NCI-H1436 (cell line): ENCODE measurements around the gene ZNF780B.
"Not testable (repeated sequence)": the region's sequence is repeated elsewhere in the genome, so short reads cannot be mapped to it uniquely, and the experiment has no call there.

ENCODE experiments used
- DNase-seq: peaks from one replicate; lab custom pipeline; 2025; lab: John Stamatoyannopoulos, UW

Gene ZNF780B

DNA sequence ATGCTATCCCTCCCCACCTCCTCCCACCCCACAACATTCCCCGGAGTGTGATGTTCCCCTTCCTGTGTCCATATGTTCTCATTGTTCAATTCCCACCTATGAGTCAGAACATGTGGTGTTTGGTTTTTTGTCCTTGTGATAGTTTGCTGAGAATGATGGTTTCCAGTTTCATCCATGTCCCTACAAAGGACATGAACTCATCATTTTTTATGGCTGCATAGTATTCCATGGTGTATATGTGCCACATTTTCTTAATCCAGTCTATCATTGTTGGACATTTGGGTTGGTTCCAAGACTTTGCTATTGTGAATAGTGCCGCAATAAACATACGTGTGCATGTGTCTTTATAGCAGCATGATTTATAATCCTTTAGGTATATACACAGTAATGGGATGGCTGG lies 18.0 kb downstream of the ZNF780B start:
- not testable (repeated sequence) for DNase-seq

DNA sequence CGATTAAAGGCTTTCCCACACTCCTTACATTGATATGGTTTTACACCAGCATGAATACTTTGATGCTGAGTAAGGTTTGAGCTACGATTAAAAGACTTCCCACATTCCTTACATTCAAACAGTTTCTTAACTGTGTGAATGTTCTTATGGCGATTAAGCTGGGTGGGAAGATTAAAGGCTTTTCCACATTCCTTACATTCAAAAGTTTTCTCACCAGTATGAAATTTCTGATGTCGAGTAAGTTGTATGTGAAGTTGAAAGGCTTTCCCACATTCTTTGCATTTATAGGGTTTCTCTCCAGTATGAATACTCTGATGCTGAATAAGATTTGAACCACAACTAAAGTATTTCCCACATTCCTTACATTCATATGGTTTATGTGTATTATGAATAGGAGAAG lies 20.0 kb downstream of the ZNF780B start:
- DNase-seq, result no peak

DNA sequence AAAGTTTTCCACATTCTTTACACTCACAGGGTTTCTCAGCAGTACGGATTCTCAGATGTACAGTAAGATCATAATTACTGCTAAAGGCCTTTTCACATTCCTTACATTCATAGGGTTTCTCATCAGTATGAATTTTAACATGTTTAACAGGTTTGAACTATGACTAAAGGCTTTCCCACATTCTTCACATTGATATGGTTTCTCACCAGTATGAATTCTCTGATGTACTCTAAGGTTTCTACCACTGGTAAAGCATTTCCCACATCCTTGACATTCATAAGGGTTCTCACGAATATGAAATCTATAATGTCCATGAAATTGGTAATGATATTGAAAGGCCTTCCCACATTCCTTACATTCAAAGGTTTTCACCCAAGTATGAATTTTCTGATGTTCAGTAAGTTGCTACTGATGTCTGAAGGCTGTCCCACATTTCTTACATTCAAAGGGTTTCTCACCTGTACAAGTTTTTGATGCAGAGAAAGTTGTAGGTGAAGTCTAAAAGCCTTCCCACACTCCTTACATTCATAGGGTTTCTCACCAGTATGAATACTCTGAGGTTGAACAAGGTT lies 22.0 kb downstream of the ZNF780B start:
- DNase-seq, result no peak

DNA sequence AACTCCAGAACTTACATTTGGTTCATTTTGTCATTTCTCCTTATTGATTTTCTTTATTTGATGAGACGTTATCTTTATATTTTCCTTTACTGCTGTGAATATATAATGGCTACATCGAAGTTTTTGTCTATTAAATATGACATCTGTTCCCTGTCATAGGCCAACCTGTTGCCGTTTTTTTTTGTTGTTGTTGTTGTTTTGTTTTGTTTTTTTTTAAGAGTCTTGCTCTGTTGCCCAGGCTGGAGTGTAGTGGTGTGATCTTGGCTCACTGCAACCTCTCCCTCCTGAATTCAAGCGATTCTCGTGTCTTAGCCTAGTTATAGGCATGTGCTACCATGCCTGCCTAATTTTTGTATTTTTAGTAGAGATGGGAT lies 29.4 kb downstream of the ZNF780B start:
- DNase-seq, result no peak

DNA sequence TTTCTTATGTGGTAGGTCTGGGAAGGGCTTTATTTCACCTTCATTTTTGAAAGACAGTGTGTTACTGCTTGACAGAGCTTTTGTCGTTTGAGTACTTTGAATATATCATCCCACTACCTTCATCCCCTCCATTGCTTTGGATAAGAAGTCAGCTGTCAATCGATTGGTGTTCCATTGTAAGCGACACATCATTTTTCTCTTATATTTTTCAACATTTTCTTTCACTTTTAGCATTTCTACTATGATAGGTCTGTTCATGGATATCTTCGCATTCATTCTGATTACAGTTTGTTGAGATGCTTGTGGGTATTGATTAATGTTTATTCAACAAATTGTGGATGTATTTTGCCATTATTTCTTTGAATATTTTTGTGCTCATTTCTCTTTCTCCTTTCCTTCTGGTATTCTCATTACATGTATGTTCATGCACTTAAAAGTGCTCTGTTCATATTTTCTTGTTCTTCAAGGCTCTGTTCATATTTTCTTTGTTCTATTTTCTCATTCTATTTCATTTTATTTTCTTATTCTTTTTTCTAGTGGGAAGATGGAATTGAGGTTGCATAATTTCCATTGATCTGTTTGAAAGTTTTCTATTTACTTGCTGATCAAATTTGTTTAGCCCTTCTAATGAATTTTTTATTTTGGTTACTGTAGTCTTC lies 30.0 kb downstream of the ZNF780B start:
- DNase-seq, result no peak

DNA sequence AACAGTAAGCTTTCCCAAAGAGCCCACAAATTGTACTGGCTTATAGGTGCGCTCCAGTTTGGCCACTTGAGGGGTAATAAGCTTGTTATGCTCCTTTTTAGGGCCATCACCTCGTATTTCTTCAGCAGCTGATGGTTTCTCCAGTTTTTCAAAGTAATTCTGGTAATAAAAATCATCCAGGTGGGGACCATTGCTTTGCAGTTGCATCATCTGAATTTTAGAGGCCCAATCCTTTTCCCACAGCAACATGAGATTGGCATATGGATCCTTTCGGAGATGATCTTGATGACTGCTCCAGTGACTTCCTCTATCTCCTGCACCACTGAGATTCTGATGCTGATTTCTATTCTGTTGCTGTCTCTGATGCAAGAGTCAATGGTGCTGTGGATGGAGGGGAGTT lies 32.1 kb downstream of the ZNF780B start:
- no peak for DNase-seq

DNA sequence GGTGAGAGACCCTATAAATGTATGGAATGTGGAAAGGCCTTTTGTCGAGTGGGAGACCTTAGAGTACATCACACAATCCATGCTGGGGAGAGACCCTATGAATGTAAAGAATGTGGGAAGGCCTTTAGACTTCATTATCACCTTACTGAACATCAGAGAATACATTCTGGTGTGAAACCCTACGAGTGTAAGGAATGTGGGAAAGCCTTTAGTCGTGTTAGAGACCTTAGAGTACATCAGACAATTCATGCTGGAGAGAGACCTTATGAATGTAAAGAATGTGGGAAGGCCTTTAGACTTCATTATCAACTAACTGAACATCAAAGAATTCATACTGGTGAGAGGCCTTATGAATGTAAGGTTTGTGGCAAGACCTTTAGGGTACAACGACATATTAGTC lies 42.0 kb downstream of the ZNF780B start:
- no peak for DNase-seq

DNA sequence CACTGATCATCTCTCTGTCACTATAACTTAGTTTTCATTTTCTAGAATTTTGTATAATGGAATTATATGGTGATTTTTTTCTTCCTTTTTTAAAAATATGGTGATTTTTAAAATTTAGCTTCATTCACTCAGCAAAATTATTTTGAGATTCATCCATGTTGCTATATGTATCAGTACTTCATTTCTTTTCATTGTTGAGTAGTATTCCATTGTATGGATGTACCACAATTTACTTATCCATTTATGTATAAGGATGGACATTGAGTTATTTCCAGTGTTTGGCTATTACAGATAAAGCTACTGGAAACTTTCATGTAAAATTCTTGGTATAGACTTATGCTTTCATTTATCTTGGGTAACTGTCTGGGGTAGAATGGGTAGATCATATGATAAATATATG lies 46.4 kb downstream of the ZNF780B start:
- no peak for DNase-seq

DNA sequence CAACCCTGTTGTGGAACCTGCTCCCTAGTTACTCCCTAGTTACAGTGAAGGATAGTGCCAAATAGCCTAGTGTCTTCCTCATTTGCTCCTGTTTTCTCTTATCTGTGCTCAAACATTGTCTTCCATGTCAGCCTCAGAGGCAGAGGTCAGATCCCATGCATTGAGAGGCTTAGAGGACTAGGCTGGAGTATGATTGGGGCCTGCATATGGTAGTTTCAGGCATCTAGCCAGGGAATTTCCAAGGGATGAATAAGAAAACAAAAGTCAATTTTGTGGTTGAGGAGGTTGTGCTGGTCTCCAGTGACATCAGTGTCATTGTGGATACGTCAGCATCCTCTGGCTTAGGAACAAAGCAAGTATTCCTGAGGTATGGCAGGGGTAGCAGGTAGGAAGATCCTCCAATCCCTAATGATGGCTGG lies 49.7 kb downstream of the ZNF780B start:
- no peak for DNase-seq

DNA sequence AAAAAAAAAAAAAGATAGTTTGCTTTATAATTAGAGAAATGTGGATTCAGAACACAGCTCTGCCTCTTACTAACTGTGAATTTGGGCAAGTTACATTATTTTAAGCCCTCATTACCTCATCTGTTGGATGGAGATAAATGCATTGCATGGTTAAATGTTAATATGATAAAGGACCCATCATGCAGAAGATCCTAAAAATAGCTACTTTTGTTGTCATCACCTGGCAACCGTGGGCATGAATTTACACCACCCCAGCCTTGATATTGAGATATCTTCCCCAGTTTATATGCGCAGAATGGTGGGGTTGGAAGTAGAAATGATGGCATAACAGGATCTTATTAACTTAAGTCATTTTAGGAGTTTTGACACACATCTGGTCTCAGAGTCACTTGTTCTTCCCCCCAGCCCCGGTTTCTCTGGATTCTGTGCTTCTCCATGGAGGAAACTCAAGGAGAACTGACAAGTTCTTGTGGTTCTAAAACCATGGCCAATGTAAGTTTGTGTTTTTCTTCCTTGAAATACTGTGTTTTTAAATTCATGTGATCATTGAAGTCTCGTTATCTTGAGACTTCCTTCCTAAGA lies 50.2 kb downstream of the ZNF780B start:
- DNase-seq, result no peak

DNA sequence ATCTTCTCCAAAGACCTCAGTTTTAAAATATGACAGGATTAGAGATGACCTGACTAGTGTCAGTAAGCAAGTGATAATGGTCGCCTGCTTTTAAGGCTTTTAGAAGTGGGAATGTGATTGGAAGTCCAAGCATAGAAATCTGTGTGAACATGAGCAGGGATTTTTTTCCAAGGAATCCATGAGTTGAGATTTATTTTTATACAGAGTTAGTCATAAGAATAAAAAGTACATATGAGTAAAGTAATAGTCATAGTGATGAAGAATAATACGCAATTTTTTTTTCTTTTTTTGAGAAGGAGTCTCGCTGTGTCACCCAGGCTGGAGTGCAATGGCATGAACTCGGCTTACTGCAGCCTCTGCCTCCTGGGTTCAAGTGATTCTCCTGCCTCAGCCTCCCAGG lies 57.5 kb downstream of the ZNF780B start:
- DNase-seq, result no peak

DNA sequence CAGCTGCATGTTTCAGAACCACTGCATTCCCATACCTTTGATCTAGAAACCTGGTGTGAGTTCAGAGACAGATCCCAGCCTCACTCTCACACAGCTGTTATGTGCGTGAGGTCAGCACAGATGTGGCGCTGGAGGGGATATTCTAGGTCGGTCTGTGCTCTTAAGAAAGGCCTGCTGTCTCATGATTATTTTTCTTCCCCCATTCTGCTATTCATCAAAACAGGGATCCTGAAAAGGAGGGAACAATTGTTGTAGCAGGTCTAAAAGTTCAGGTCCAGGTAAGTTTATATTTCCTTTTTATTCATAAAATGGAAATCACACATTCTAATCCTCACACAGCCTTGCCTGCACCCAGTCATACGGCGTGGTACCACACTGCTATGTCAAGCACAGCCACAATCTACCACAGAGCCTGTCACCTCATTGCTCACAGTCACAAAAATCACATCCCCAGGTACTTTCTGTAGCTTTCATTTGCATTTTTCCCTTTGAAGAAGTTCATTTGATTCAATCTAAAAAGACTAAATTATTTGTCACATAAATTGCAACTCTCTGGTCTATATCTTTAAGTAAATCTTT lies 58.3 kb downstream of the ZNF780B start:
- DNase-seq, result no peak

DNA sequence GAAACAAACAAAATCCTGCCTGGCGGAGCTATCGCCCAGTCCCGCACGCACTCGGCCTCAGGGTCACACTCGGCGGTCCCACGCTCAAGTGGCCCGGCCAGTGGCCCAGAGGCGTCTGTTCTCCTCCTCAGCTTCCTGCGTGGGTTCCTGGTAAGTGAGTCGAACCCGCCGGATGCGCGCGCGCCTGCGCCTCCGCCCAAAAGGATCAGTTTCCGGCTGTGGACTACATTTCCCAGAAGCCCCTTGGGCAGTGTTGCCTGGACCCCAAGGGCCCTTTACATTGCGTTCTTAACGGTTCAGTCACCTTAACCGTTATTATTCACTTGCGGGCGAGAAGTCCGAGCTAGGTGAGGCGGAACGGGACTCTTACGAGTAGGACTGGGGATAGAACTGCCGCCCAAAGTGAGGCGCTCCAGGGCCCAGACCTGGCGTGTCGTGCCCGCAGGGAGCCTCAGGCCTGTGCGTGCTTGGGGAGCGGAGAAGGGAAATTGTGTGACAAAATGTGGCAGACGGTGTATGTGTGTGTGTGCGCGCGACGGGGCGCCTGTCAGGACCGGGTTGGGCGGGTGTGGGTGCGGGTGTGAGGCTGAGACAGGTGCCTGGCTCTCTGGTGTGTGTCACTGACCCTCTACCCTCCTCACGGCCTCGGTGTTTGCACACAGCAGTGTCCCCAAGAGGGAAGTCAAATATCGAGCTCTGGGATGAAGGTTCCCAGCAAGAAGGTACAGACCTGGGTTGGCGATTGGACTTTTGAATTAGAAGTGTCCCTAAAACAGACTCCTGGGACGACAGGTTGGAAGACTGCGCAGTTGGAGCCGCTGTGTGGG lies 59.0 kb downstream of the ZNF780B start, which contains the start of gene ZNF546:
Gene ZNF546 (plus strand): TSS at position 250 of the 827 bp plus-strand sequence. CDS start 1,267 bp downstream, outside the sequence.
- DNase-seq, result peak; percentile 75

DNA sequence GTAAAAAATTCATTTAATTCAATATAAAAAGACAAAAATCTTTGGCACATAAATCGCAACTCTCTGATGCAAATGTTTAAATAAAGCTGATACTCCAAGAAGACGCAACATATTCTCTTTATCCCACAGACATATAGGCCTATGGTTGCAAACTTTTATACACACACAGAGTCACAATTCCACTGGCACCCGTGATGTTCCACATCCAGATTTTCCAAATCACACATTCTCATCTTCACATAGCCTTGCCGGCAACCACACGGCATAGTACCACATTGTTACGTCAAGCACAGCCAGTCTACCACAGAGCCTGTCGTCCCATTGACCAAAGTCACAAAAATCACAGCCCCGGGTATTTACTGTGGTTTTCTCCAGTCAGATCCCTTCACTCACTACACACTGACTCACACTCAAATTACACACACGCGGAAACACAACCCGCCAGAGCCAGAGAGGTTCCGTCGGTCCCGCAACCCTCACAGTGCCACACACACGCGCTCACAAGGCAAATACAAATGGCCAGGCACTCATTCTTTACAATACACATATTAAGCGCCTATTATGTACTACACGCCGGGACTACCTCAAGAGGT lies 59.7 kb downstream of the ZNF780B start:
- DNase-seq, result no peak

DNA sequence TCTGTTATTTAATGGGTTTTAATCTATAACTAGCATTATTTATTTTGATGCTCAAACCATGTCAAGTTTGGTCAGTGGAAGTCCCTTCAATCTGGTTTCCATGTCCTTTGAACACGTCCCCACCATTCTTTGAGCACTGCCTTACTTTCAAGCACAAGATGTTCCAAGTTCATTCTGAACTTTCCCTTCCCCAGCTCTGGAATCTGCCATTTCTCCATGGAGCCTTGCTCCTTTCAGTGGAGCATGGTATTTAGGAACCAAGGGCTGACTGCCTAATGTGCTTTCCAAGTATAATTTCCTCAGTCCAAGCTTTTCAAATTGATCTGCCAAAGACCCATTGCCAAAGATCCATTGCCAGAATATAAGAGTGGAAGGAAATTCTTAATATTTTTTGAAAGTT lies 60.2 kb downstream of the ZNF780B start:
- DNase-seq, result no peak

DNA sequence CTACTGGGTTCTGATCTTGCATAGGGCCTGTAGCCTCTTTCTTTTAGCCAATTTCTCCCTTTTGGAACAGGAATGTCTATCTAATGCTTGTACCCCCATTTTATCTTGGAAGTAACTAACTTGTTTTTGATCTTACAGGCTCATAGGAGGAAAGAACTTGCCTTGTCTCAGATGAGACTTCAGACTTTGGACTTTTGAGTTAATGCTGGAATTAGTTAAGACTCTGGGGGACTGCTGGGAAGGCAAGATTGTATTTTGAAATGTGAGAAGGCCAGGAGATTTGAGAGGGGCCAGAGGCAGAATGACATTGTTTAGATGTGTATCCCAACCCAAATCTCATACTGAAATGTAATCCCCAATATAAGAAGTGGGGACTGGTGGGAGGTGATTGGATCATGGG lies 61.7 kb downstream of the ZNF780B start:
- DNase-seq, result no peak

DNA sequence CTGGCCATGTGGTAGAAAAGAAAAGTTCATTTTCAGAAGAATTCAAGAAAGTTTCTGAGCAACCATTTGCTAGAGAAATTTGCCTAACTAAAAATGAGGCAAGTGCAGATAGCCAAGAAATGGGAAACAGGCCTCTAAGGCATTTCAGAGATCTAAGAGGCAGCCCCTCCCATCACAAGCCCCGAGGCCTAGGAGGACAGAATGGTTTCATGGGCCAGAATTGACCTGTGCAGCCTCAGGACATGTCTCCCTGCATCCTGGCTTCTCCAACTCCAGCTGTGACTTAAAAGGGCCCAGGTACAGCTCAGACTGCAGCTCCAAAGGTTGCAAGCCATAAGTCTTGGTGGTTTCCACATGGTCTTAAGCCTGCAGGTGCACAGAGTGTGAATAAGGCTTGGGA lies 62.4 kb downstream of the ZNF780B start:
- no peak for DNase-seq

DNA sequence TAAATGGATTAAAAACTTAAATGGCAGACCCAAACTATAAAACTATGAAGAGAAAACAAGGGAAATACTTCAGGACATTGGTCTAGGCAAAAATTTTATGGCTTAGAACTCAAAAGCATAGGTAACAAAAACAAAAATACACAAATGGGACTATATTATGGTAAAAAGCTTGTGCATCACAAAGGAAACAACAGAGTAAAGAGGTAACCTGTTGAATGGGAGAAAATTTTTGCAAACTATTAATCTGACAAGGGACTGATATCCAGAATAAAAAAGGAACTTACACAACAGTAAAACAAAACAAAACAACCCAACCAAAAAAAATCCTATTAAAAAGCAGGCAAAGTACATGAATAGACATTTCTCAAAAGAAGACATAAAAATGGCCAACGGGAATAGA lies 68.4 kb downstream of the ZNF780B start:
- DNase-seq, result no peak

DNA sequence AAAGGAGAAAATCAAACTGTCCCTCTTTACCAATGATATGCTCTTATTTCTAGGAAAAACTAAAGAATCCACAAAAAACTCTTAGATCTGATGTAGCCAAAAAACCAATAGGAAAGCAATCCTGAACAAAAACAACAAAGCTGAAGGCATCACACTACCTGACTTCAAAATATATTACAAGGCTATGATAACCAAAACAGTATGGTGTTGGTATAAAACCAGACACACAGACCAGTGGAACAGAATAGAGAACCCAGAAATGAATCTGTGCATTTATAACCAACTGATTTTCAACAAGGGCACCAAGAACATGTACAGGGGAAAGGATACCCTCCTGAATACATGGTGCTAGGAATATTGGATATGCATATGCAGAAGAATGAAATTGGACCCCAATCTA lies 68.9 kb downstream of the ZNF780B start:
- no peak for DNase-seq

DNA sequence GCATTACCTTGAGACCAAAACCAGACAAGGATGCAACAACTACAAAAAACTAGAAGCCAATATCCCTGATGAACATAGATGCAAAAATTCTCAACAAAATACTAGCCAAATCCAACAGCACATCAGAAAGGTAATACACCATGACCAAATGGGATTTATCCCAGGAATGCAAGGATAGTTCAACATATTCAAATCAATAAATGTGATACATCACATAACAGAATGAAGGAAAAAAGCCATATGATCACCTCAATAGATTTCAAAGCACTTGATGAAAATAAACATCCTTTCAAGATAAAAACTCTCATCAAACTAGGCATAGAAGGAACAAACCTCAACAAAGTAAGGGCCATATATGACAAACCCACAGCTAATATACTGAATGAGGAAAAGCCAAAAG lies 69.4 kb downstream of the ZNF780B start:
- DNase-seq, result no peak

DNA sequence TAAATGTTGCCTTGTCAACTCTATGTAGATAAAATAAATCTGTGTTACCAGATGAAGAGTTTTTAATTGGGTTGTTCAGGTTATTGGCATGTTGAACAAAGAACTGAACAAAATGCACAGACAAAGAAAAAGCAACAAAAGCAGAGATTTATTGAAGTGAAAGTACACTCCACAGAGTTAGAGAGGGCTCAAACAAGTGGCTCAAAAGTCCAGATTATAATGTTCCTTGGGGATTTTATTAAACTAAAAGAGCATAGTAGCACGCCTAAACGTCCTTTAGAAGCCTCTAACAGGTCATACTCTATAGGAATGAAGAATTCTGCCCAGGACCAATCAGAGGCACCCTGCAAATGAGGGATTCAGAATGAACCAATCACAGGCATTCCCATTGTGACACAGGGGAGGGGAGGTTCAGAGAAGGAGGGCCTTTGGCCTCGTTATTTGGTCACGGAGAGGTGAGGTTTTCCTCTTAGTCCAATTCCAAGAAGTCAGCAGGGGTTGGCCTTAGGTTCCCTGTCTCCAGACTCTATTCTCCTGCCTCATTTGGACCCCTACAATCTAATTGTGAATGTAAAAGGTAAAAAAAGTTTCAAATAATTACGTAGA lies 72.2 kb downstream of the ZNF780B start:
- DNase-seq, result no peak

DNA sequence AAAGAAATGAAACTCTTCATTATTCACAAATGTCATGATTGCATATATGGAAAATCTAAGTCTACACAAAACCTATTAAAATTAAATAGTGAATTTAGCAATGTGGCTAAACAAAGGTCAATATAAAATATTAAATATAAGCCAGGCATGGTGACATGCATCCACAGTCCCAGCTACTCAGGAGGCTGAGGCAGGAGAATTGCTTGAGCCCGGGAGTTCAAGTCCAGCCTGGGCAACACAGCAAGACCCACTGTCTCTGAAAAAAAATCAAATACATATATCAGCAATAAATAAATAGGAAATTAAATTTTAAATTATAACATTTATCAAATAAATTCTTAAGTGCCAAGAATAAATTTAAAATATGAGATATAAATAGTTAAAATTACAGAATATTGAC lies 73.1 kb downstream of the ZNF780B start:
- no peak for DNase-seq
